ENCODE data around the gene NAB2. TPM values are rescaled to one million over a fixed set of nuclear protein-coding genes. Genes with fewer than 3 reads are reported as not detected.
A peak's percentile ranks its signal among the peaks of the same experiment; 100 is the strongest.

NAB2 gene
- total and polyA plus RNA-seq, 10 of the 15 experiments (the other 5 are each of a cell fraction or from before 2014, with no cell fraction given): 0.35 to 35.2 (median 15.3) TPM

DNA sequence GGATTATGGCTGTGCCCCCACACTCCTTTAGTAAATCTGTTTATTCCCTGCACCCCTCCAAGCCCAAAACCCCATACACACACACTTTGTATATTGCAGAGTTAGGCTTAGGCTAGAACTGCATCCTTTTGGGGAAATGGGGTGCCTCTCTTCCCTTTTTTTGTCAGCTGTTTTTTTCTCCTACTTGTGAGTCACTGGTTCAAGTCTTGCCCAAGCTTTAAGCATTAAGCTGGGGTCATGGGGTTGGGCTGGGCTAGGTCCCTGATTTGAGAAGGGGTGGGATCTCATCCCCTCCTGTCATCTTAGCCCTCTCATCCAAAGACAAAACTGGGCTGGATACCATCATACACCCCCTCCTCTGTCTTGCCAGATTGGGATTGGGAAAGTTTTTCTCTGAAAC is 41.0 kb downstream of the NAB2 start:
- no peaks in the 10 kb centered on the region for H4K20me1 ChIP-seq (ENCODE audit: control insufficient read depth, insufficient read depth)
- FAIRE-seq: no peak
- DNase-seq (ENCODE audit: low read depth, low spot score): no peak
- H3K4me1 ChIP-seq (ENCODE audit: control insufficient read depth, insufficient read depth, low read length): peaks cover 9% of the 10 kb centered on the region; the same call in 1 of the 2 replicates
- no TSS peak for BruUV-seq (replicated peaks)
- H3K9ac ChIP-seq (ENCODE audit: control insufficient read depth, insufficient read depth, low read length): no peak overlapping the region
- no peak overlapping the region for H3K4me3 ChIP-seq
- TF ChIP-seq FOXK2 (IDR thresholded peaks at IDR 0.05) (no peak), SPI1 (IDR thresholded peaks at IDR 0.05; ENCODE audit: borderline replicate concordance, insufficient read depth, low read depth, low read length) (peak; percentile 12; the same call in 1 of the 2 replicates), CHD4 (IDR thresholded peaks at IDR 0.05) (no peak), NR2F1 (conservative IDR thresholded peaks at IDR 0.05) (no peak), POLR2AphosphoS2 (IDR thresholded peaks at IDR 0.05; ENCODE audit: low read depth, low read length) (no peak)
- ChIA-PET CTCF (interaction anchor here (0.6 to 1.7 kb wide), 4 partner anchors 19 to 121 kb away, joined by 3 to 5 read pairs (median 4); partner anchors contain the start of gene STAT6), SMC1A (ENCODE audit: uncharacterized antibody, unreplicated experiment) (interaction anchor here (1.2 kb wide), 1 partner anchor 67 kb away, joined by 3 read pairs; no protein-coding TSS in a partner anchor), RAD21 (ENCODE audit: unreplicated experiment) (no interaction called here), POLR2A (interaction anchor here (1.2 kb wide), 1 partner anchor 16 kb away, joined by 3 read pairs; no protein-coding TSS in a partner anchor)
- no peaks in the 10 kb centered on the region for H3K36me3 ChIP-seq (ENCODE audit: control insufficient read depth in 2 of 2, insufficient read depth in 2 of 2, low read length in 1 of 2)
- H3K27me3 ChIP-seq (replicated peaks in 1 of 2; ENCODE audit: control insufficient read depth in 2 of 2, insufficient read depth in 2 of 2, low read length in 1 of 2): peaks cover 2 to 5% of the 10 kb centered on the region in 2 experiments
- intact Hi-C loops (cut with micrococcal nuclease; ENCODE audit: unreplicated experiment): no loop called here
- no peak overlapping the region for H3K27ac ChIP-seq (ENCODE audit: control insufficient read depth, insufficient read depth)
- no peak overlapping the region for H2AFZ ChIP-seq (ENCODE audit: control insufficient read depth, low read depth, low read length)
- in situ Hi-C loops (cut with MboI): no loop called here
- no peak overlapping the region for H3K4me2 ChIP-seq (ENCODE audit: control insufficient read depth, insufficient read depth)
- ATAC-seq: no peak
- H3K9me3 ChIP-seq (replicated peaks; ENCODE audit: control insufficient read depth, insufficient read depth, low read length): no peaks in the 10 kb centered on the region
- H3K79me2 ChIP-seq (ENCODE audit: control insufficient read depth, insufficient read depth, low read length): no peaks in the 10 kb centered on the region

- peak; percentile 63 for ATAC-seq
- no peak overlapping the region for H3K4me3 ChIP-seq
- no TSS peak for BruUV-seq (replicated peaks)
- ChIA-PET RAD21 (ENCODE audit: unreplicated experiment) (no interaction called here), CTCF (interaction anchor here (1.1 to 1.7 kb wide), 3 partner anchors 20 to 52 kb away, joined by 4 to 6 read pairs (median 5); partner anchors contain the start of gene STAT6), SMC1A (ENCODE audit: uncharacterized antibody, unreplicated experiment) (interaction anchor here (1.2 kb wide), 1 partner anchor 68 kb away, joined by 3 read pairs; no protein-coding TSS in a partner anchor), POLR2A (no interaction called here)
- H3K79me2 ChIP-seq (ENCODE audit: control insufficient read depth, insufficient read depth, low read length): no peaks in the 10 kb centered on the region
- no peak overlapping the region for H3K4me2 ChIP-seq (ENCODE audit: control insufficient read depth, insufficient read depth)
- no peak overlapping the region for H3K9ac ChIP-seq (ENCODE audit: control insufficient read depth, insufficient read depth, low read length)
- no peak overlapping the region for H3K27ac ChIP-seq (ENCODE audit: control insufficient read depth, insufficient read depth)
- H3K36me3 ChIP-seq (ENCODE audit: control insufficient read depth in 2 of 2, insufficient read depth in 2 of 2, low read length in 1 of 2): no peaks in the 10 kb centered on the region
- in situ Hi-C loops (cut with MboI): no loop called here
- peaks cover 2 to 5% of the 10 kb centered on the region in 2 experiments for H3K27me3 ChIP-seq (replicated peaks in 1 of 2; ENCODE audit: control insufficient read depth in 2 of 2, insufficient read depth in 2 of 2, low read length in 1 of 2)
- H2AFZ ChIP-seq (ENCODE audit: control insufficient read depth, low read depth, low read length): no peak overlapping the region
- WGBS (ENCODE audit: insufficient coverage, insufficient replicate concordance, low lambda C conversion rate, missing lambda C conversion rate): 0% methylated on average over 2 of the region's 2 CpGs
- H3K9me3 ChIP-seq (replicated peaks; ENCODE audit: control insufficient read depth, insufficient read depth, low read length): no peaks in the 10 kb centered on the region
- no peaks in the 10 kb centered on the region for H4K20me1 ChIP-seq (ENCODE audit: control insufficient read depth, insufficient read depth)
- FAIRE-seq: no peak
- no peak for DNase-seq (ENCODE audit: low read depth, low spot score)
- H3K4me1 ChIP-seq (ENCODE audit: control insufficient read depth, insufficient read depth, low read length): peaks cover 9% of the 10 kb centered on the region; the same call in 1 of the 2 replicates
- intact Hi-C loops (cut with micrococcal nuclease; ENCODE audit: unreplicated experiment): no loop called here
- TF ChIP-seq FOXM1 (IDR thresholded peaks at IDR 0.05; ENCODE audit: low read depth, low read length): no peak
- no peak for TF ChIP-seq NFYA (IDR thresholded peaks at IDR 0.05; ENCODE audit: borderline replicate concordance, low read depth, low read length)
- no peak for TF ChIP-seq KLF5 (IDR thresholded peaks at IDR 0.05; ENCODE audit: partially characterized antibody)
- no peak for TF ChIP-seq MTA3 (IDR thresholded peaks at IDR 0.05; ENCODE audit: borderline replicate concordance, low read length)
- TF ChIP-seq NKRF (conservative IDR thresholded peaks at IDR 0.05): no peak
- TF ChIP-seq, protein P1, sequence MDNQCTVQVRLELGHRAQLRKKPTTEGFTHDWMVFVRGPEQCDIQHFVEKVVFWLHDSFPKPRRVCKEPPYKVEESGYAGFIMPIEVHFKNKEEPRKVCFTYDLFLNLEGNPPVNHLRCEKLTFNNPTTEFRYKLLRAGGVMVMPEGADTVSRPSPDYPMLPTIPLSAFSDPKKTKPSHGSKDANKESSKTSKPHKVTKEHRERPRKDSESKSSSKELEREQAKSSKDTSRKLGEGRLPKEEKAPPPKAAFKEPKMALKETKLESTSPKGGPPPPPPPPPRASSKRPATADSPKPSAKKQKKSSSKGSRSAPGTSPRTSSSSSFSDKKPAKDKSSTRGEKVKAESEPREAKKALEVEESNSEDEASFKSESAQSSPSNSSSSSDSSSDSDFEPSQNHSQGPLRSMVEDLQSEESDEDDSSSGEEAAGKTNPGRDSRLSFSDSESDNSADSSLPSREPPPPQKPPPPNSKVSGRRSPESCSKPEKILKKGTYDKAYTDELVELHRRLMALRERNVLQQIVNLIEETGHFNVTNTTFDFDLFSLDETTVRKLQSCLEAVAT (IDR thresholded peaks at IDR 0.05): no peak
- TF ChIP-seq HCFC1 (IDR thresholded peaks at IDR 0.05; ENCODE audit: low read length): no peak
These were observed 42.0 kb downstream of the NAB2 start for GRCh38 chr12:57130941-57131340.
